NCI-H748 (cell line): ENCODE measurements around the gene DENND5A.
A peak's percentile ranks its signal among the peaks of the same experiment; 100 is the strongest.
"Not testable (repeated sequence)": the region's sequence is repeated elsewhere in the genome, so short reads cannot be mapped to it uniquely, and the experiment has no call there.

Source experiments
- DNase-seq: peaks from one replicate; lab custom pipeline; 2025; ENCODE audit not compliant: unreplicated experiment; lab: John Stamatoyannopoulos, UW

DENND5A gene

GRCh38 chr11:9266132-9266736 lies 1.1 kb upstream of the DENND5A start:
- no peak for DNase-seq

DNA sequence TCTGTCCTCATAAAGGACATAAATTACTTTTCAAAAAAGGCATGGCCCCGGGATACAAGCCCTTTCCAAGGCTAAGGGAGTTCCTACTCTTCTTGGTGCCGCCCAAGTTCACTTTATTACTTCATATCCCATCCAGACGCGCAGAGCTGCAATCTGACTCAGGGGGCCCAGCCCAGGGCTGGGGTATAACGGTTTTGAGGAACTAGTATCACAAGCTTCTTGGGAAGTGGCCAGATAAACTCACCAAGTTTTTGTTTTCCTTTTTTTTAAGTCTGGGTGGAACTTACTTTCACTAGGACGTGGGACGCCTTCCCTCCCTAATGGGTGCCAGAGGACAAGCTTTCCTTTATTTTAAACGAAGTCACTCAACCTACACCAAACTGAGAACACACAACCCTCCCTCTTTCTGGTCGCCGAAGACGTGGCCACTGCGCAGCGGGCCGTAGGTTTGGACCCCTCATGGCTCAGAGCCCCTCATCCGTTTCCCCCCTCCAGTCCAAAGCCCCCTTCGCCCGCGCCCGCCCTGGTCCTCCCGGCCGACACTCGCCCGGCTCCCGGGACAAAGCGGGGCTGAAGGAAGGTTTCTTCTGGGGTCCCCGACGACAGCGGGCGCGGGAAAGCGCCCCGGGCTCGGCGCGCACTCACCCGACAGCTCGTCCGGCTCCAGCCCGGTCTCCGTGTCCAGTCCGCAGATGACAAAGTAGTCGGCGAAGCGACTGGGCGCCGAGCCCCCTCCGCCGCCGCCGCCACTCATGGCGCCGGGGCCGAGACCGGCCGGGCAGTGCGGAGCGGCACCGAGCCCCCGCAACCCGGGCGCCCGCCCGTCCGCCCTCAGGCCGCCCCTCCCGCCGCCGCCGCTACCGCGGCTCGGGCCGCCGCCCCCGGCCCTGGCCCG lies 587 bp downstream of the DENND5A start:
- DNase-seq: peak; percentile 61

DNA sequence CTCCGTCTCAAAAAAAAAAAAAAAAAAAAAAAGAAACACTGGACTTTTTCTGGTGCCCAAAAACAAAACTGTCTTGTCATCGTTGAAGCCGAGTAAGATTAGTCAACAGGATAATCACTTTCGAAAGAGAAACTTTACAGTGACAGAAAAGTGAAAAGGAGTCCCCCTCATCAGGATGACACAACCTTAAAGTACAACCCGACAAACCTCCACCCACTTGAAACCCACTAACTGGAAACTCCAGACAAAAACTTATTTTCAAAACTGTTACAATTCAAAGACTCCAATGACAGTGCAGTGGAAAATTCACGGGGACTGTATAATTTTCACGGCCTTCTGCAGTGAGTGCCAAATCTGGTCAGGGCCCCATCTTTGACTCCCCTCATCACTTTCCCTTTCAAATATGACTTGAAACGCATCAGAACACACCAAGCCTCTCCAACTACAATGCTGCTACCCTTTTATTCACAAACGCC lies 1.3 kb downstream of the DENND5A start:
- DNase-seq: no peak

GRCh38 chr11:9260838-9261146 lies 4.4 kb downstream of the DENND5A start:
- not testable (repeated sequence) for DNase-seq

DNA sequence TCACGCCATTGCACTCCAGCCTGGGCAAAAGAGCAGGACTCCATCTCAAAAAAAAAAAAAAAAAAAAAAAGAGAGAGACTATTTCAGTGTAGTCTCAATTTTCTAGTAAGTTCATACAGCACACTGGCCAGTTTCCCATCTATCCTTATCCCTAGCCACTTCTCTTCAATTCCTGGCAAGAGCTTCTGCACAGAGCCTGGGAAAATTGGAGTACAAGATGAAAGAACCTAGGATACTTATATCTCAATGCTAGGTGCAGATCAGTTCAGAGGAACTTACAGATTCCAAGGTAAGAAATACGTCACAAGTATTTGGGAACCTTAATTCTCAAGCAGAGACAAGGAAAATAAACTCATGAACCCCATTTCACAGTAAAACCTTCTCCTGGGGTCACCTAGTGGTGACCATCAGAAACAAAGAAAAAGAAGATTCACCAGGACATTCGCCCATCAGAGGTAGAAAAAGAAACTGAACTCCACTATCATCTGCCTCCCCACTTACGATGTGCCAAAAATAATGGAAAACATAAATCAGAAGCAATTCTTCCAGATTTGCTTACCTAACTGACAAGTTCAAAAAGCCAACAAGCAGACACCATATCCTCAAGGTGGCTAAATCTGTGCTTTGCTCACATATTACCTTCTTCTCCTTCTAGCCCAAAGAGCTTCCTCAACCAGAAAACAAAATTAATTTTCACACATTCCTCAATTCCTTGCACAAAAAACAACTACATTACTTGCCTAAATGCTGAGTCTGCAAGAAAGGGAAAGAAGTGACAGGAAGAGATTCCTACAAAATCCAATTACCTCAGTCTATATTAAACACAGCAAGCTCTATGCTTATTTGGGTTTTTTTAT lies 4.9 kb downstream of the DENND5A start:
- no peak for DNase-seq

DNA sequence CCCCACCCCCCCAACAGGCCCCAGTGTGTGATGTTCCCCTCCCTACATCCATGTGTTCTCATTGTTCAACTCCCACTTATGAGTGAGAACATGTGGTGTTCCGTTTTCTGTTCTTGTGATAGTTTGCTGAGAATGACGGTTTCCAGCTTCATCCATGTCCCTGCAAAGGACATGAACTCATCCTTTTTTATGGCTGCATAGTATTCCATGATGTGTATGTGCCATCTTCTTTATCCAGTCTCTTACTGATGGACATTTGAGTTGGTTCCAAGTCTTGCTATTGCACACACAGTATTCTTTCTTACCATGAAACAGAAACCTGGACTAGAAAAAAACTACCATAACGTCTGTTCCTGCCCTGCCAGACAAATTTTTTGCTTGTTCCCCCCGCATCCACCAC lies 6.9 kb downstream of the DENND5A start:
- not testable (repeated sequence) for DNase-seq

DNA sequence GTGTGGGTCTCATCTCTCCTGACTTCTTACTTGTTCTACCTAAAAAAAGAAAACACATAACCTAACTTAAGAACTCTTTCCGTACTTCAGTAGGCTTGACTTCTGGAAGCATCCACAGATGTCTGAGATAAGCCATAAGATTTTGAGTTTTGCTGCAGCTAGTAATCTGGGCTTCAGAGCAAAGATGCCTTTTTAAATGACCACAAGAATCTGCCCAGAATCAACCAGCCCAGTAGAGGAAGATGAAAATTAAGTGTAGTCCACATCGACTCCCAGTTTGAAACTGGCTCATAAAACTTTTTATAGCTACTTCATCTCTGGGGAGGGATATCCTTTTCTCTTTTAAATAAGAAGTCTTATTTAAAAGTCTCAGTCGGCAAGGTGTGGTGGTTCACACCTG lies 10.7 kb downstream of the DENND5A start:
- DNase-seq: no peak

- no peak for DNase-seq
Measured at GRCh38 chr11:9253086-9253485, 12.1 kb downstream of the DENND5A start.

DNA sequence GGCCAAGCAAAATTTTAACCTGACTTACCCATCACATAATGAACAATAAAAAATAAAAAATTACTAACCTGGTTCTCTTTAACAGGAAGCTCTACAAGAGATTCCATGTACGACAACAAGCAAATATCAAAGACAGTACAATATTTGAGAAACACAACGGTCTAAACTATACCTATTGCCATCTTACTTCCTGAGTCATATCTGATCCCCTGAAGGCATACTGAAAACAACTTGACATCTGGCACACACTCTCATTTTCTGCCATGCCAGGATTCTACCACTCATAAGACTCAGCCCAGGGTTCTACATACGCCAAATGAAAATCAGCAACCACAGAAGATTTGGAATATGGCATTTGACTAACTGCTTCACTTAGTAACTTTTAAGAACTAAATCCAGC lies 13.8 kb downstream of the DENND5A start:
- DNase-seq: no peak

DNA sequence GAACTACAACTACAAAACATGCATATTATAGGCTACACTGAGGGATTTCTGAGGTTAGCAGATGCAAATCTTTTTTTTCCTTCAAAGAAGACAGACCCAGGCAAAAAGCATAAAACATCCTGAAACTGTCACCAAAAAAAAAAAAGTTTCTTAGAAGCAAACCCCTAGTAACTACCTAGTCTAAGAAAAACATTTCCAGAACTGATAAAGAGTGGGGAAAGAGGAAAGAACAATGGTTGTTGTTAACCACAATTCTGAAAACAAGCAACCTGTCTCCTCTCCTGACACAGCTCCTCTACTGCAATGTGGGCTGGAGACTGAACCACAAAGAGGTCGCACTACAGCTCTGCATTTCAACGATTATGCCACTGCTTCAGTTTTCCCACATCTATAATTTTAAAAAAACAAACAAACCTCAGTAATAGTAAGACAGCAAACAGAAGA lies 15.0 kb downstream of the DENND5A start:
- DNase-seq: no peak

DNA sequence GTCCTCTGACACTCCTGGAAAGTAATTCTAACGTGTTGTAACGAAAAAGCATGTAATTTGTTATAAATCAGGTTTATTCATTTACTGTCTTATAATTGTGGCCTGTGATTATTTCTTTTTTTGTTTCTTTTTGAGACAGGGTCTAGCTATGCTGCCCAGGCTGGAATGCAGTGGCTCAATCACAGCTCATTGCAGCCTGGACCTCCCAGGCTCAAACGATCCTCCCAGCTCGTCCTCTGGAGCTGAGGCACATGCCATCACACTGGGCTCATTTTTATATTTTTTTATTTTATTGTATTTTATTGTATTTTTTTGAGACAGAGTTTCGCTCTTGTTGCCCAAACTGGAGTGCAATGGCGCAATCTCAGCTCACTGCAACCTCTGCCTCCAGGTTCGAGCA lies 15.9 kb downstream of the DENND5A start:
- no peak for DNase-seq

DNA sequence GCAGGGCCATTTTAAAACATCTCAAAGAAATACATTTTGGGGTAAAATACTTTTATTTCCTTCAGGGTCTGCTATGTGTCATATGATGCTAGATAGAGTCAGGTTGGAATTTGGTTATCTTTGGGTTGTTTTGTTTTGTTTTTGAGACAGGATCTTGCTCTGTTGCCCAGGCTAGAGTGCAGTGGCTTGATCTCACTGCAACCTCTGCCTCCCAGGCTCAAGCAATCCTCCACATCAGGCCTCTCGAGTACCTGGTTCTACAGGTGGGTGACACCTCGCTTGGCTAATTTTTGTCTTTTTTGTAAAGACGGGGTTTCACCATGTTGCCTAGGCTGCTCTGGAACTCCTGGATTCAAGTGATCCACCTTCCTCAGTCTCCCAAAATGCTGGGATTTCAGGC lies 17.3 kb downstream of the DENND5A start:
- no peak for DNase-seq

DNA sequence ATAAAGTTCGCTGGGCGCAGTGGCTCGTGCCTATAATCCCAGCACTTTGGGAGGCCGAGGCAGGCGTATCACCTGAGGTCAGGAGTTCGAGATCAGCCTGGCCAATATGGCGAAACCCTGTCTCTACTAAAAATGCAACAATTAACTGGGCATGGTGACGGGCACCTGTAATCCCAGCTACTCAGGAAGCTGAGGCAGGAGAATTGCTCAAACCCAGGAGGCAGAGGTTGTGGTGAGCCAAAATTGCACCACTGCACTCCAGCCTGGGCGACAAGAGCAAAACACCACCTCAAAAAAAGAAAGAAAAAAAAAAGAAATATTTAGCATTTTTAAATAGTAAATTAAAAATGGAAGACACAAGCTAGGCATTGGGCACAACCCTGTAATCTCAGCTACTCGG lies 28.9 kb downstream of the DENND5A start:
- not testable (repeated sequence) for DNase-seq

- DNase-seq: no peak
Measured at GRCh38 chr11:9232482-9232881, 32.7 kb downstream of the DENND5A start.

DNA sequence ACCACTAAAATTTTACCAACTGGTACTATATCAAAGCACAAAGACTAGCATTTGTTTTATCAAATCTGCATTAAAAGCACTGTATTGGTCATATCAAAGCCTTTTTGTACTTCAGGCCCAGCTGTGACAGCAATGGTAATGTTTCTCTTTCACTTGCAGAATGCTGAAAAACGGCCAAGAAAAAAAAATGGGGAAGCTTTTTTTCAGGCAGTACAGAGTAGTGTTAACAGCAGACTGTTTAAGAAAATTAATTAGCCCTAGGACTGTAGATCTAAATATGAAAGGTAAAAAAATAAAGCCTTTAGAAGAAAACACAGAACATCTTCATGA lies 33.3 kb downstream of the DENND5A start:
- DNase-seq: no peak

- DNase-seq: no peak
Measured at GRCh38 chr11:9230296-9230695, 34.9 kb downstream of the DENND5A start.

DNA sequence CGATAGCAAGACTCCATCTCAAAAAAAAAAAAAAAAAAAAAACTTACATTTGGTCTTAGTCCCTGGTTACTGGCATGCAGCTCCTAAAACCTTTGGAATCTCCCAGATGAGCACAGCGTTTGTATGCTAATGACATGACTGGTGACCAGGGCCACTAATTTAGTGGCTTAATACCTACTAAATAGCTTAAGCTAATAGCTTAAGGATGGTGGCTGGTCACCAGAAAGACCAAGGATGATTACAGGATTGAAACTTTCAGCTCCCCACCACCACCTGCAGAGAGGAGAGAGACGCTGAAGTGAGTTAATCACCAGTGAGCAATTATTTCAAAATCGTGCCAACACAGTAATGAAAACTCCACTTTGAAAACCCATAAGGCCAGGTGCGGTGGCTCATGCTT lies 37.1 kb downstream of the DENND5A start:
- DNase-seq: no peak

GRCh38 chr11:9225748-9226298 lies 39.3 kb downstream of the DENND5A start:
- DNase-seq: no peak

DNA sequence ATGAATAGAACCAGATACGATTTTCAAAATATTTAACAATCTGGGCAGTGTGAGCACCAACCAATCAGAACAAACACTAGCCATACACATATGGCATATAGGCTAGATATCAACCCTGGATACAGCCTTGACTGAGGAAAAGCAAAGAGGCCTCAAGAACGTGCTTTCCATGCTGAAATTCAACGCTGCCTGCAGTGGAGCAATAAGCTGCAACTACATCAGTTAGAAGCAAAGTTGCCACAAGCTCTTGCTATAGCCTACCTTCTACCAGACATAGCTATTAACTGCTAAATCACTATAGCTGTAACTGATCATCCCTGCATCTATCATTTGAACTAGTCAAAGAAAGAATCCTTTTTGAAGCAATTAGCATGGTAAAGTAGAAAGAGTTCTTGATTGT lies 42.5 kb downstream of the DENND5A start:
- DNase-seq: no peak

DNA sequence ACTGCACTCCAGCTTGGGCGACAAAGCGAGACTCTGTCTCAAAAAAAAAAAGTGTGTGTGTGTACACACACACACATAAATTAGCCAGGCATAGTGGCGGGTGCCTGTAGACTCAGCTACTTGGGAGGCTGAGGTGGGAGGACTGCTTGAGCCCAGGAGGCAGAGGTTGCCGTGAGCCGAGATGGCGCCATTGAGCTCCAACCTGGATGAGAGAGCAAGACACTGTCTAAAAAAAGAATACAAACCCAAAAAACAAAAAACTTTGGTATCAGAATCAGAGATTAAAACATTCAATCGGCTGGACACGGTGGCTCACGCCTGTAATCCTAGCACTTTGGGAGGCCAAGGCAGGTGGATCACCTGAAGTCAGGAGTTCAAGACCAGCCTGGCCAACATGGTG lies 44.3 kb downstream of the DENND5A start:
- not testable (repeated sequence) for DNase-seq

DNA sequence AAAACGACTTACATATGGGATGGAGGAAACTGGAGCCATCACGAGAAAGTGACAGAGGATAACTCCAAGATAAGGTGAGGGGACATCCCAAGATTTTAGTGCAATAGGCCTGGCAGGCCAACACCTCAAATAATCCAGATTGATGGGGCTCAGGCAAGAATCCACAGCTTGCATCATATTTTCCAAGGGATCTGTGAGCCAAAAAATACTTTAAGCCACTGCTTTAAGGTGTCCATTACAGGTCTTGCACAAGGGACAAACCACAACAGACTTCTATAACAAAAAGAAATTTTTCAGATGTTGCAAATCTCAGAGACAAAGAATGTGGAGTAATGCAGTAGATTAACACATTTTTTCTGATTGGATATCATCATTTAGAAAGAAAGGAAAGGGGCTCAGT lies 45.6 kb downstream of the DENND5A start:
- DNase-seq: no peak
